SK-N-SH treated with all-trans-retinoic acid at 6 μM for 48 hours (cell line): ENCODE data around the gene CHRNB1.

ENCODE experiments used
- PATZ1 ChIP-seq: fragments of 250-450 bp; sonication (Bioruptor Pico); IDR thresholded peaks from 2 replicates; pipeline ENCODE4 v1.8.0; 2020; ENCODE audit warnings: mild to moderate bottlenecking, moderate library complexity, borderline replicate concordance
- RARB ChIP-seq: fragments of 250-450 bp; sonication (Bioruptor Pico); IDR thresholded peaks from 2 replicates; pipeline ENCODE4 v1.8.0; 2021; ENCODE audit warnings: mild to moderate bottlenecking, moderate library complexity
- ZNF565 ChIP-seq: fragments of 450-650 bp; formaldehyde crosslinking; conservative IDR thresholded peaks from 2 replicates; pipeline ENCODE4 v1.5.0; 2020; ENCODE audit warnings: low read depth, mild to moderate bottlenecking, moderate library complexity

GRCh38 chr17:7463372-7463846 is 18.5 kb downstream of the CHRNB1 start:
- TF ChIP-seq PATZ1 (no peak), ZNF565 (CRISPR knock-in tag) (no peak), RARB (CRISPR knock-in tag) (no peak)
